ENCODE measurements around the gene C19orf25. TPM values are rescaled to one million over a fixed set of nuclear protein-coding genes. Genes with fewer than 3 reads are reported as not detected.

C19orf25 gene
- total and polyA plus RNA-seq, 10 of the 15 experiments (the other 5 are each of a cell fraction or from before 2014, with no cell fraction given) = 1.2 to 67.0 (median 25.6) TPM

GRCh38 chr19:1445185-1445931 is 33.7 kb downstream of the C19orf25 start (continued):
- TF ChIP-seq PRDM15 (CRISPR knock-in tag; IDR thresholded peaks at IDR 0.05) (no peak), ZNF384 (IDR thresholded peaks at IDR 0.05; ENCODE audit: borderline replicate concordance, low read depth, low read length) (no peak), MYB (IDR thresholded peaks at IDR 0.05; ENCODE audit: borderline replicate concordance, low read depth, low read length) (no peak), NBN (IDR thresholded peaks at IDR 0.05) (no peak; the same call in 1 of the 2 replicates), MYC (IDR thresholded peaks at IDR 0.05; ENCODE audit: insufficient read depth, insufficient read length, insufficient replicate concordance, low read length, severe bottlenecking) (no peak), RUNX3 (IDR thresholded peaks at IDR 0.05; ENCODE audit: low read length) (peak; percentile 58; the same call in 1 of the 2 replicates), ZBTB4 (CRISPR knock-in tag; IDR thresholded peaks at IDR 0.05) (no peak), TCF3 (IDR thresholded peaks at IDR 0.05; ENCODE audit: borderline replicate concordance, insufficient read depth, low read depth, low read length) (no peak)

All from GM12878 (cell line).